HCT116 (cell line): ENCODE data around the gene QPCT. TPM values are rescaled to one million over a fixed set of nuclear protein-coding genes. Genes with fewer than 3 reads are reported as not detected.

Experiments
- ATAC-seq: fragments of 200-7000 bp; cut with Tn5 transposase; 2 replicates; pipeline ENCODE4 v1.9.1; 2020; ENCODE audit warnings: mild to moderate bottlenecking, moderate library complexity
- BruUV-seq: library from RNA; stranded (reverse); fragments of 400-500 nt; replicated peaks from 2 replicates; lab custom pipeline; 2021; lab: Mats Ljungman, UMichigan
- CTCF ChIA-PET: fragments of 300-600 bp; sonication (Branson Sonifier 250); formaldehyde crosslinking; loops from one replicate; lab custom pipeline; 2021; ENCODE audit warnings: antibody characterized with exemption; lab: Charles Lee
- POLR2A ChIA-PET: fragments of 300-600, 350-600 bp; sonication (Branson Sonifier 250); formaldehyde crosslinking; loops from one replicate; lab custom pipeline; 2021; ENCODE audit warnings: antibody characterized with exemption; lab: Charles Lee
- RAD21 ChIA-PET, 2 experiments: fragments of 300-600 bp; sonication (Branson Sonifier 250); formaldehyde crosslinking; loops; one replicate each; lab custom pipeline; 2023; ENCODE audit warnings: low total read pairs in 2 of 2; ENCODE audit not compliant: uncharacterized antibody in 2 of 2, unreplicated experiment in 2 of 2, low non-redundant PET in 1 of 2; lab: Charles Lee
- DNase-seq: peaks from one replicate; pipeline ENCODE4 v3.0.0-alpha.2; 2010; ENCODE audit warnings: low read depth, low spot score
- H2AFZ ChIP-seq: fragments of 200-600 bp; shearing (Covaris generic), sonication (generic); 2 replicates; pipeline ENCODE4 v1.6.1; 2017; ENCODE audit warnings: low read depth, mixed run types, mixed read lengths, antibody characterized with exemption, low read length; ENCODE audit not compliant: poor library complexity, severe bottlenecking
- H3K27ac ChIP-seq: 2 replicates; pipeline ENCODE4 v1.5.1; 2012; ENCODE audit warnings: low read depth, low read length
- H3K27me3 ChIP-seq: fragments of 200-600 bp; sonication (generic); 2 replicates; pipeline ENCODE4 v1.6.1; 2016; ENCODE audit warnings: mixed run types, low read length, mixed read lengths; ENCODE audit not compliant: insufficient read depth
- H3K36me3 ChIP-seq, 2 experiments: fragments of 200-500 bp in 1 of 2; fragments of 200-600 bp in 1 of 2; sonication (Bioruptor generic) in 1 of 2; sonication (generic) in 1 of 2; 2 replicates each; pipeline versions ENCODE4 v1.5.1 to v1.6.1; 2014 to 2016; ENCODE audit warnings: low read length in 2 of 2, inconsistent platforms in 1 of 2, mixed read lengths in 1 of 2, mixed run types in 1 of 2; ENCODE audit not compliant: insufficient read depth in 2 of 2, control insufficient read depth in 1 of 2
- H3K4me1 ChIP-seq, 2 experiments: fragments of 200-600 bp in 1 of 2; sonication (generic) in 1 of 2; 2 replicates each; pipeline versions ENCODE4 v1.5.1 to v1.6.1; 2012 to 2017; ENCODE audit warnings: low read length in 2 of 2, inconsistent platforms in 1 of 2, mild to moderate bottlenecking in 1 of 2, mixed read lengths in 1 of 2, mixed run types in 1 of 2, moderate library complexity in 1 of 2; ENCODE audit not compliant: insufficient read depth in 2 of 2, control insufficient read depth in 1 of 2
- H3K4me2 ChIP-seq: fragments of 200-600 bp; sonication (generic); 2 replicates; pipeline ENCODE4 v1.6.1; 2017; ENCODE audit warnings: mixed run types, low read length, mixed read lengths
- H3K4me3 ChIP-seq, 2 experiments: fragments of 200-600 bp in 1 of 2; sonication (generic) in 1 of 2; replicated peaks in 1 of 2; 2 replicates each; pipeline ENCODE4 v1.5.1; 2011 to 2016; ENCODE audit warnings: low read length in 2 of 2, control low read depth in 1 of 2, low read depth in 1 of 2, mild to moderate bottlenecking in 1 of 2, mixed read lengths in 1 of 2, mixed run types in 1 of 2
- H3K79me2 ChIP-seq: fragments of 200-600 bp; sonication (generic); 2 replicates; pipeline ENCODE4 v1.6.1; 2017; ENCODE audit warnings: mild to moderate bottlenecking, mixed run types, low read length, moderate library complexity, mixed read lengths; ENCODE audit not compliant: insufficient read depth
- H3K9ac ChIP-seq: fragments of 200-600 bp; sonication (generic); 2 replicates; pipeline ENCODE4 v1.6.1; 2016; ENCODE audit warnings: low read length, mixed read lengths
- H3K9me2 ChIP-seq: fragments of 200-600 bp; sonication (generic), shearing (Covaris generic); 2 replicates; pipeline ENCODE4 v1.6.1; 2017; ENCODE audit warnings: mixed run types, mild to moderate bottlenecking, moderate library complexity; ENCODE audit not compliant: insufficient read depth
- H3K9me3 ChIP-seq, 2 experiments: fragments of 200-500 bp in 1 of 2; fragments of 200-600 bp in 1 of 2; sonication (Bioruptor generic) in 1 of 2; sonication (generic) in 1 of 2; 2 replicates each; pipeline ENCODE4 v1.6.1; 2014 to 2017; ENCODE audit warnings: low read length in 2 of 2, mixed read lengths in 2 of 2, inconsistent platforms in 1 of 2, low read depth in 1 of 2, mild to moderate bottlenecking in 1 of 2, mixed run types in 1 of 2, moderate library complexity in 1 of 2; ENCODE audit not compliant: control insufficient read depth in 1 of 2, insufficient read depth in 1 of 2
- H4K20me1 ChIP-seq: fragments of 200-600 bp; sonication (generic), shearing (Covaris generic); 2 replicates; pipeline ENCODE4 v1.6.1; 2017; ENCODE audit warnings: mixed run types, mild to moderate bottlenecking, moderate library complexity; ENCODE audit not compliant: insufficient read depth
- CBX3 ChIP-seq: IDR thresholded peaks from 2 replicates; pipeline ENCODE4 v1.6.1; 2012; ENCODE audit warnings: low read depth
- CEBPB ChIP-seq: IDR thresholded peaks from 2 replicates; pipeline ENCODE4 v1.6.1; 2012; ENCODE audit warnings: low read depth
- CTCF ChIP-seq, 3 experiments: fragments of 200-600 bp in 1 of 3; sonication (generic) in 1 of 3; IDR thresholded peaks in 2 of 3; conservative IDR thresholded peaks in 1 of 3; 2 replicates each; pipeline ENCODE4 v1.5.1; 2012 to 2017; ENCODE audit warnings: low read depth in 2 of 3, low read length in 2 of 3, antibody characterized with exemption in 1 of 3, borderline replicate concordance in 1 of 3, control low read depth in 1 of 3, mild to moderate bottlenecking in 1 of 3, mixed read lengths in 1 of 3, mixed run types in 1 of 3, moderate library complexity in 1 of 3; ENCODE audit not compliant: insufficient read depth in 1 of 3
- EZH2 ChIP-seq: fragments of 200-600 bp; sonication (generic); IDR thresholded peaks from 2 replicates; pipeline ENCODE4 v1.6.1; 2017; ENCODE audit warnings: antibody characterized with exemption, mixed run types
- EZH2phosphoT487 ChIP-seq: fragments of 200-600 bp; IDR thresholded peaks from 2 replicates; pipeline ENCODE4 v1.6.1; 2018; ENCODE audit warnings: antibody characterized with exemption, borderline replicate concordance
- FOSL1 ChIP-seq: IDR thresholded peaks from 2 replicates; pipeline ENCODE4 v1.6.1; 2012; ENCODE audit warnings: low read depth
- JUND ChIP-seq: IDR thresholded peaks from 2 replicates; pipeline ENCODE4 v1.6.1; 2012
- MAX ChIP-seq: IDR thresholded peaks from 2 replicates; pipeline ENCODE4 v1.6.1; 2012
- POLR2AphosphoS5 ChIP-seq: IDR thresholded peaks from 2 replicates; pipeline ENCODE4 v1.6.1; 2011; ENCODE audit warnings: mild to moderate bottlenecking, low read depth, low read length, moderate library complexity
- RAD21 ChIP-seq: IDR thresholded peaks from 2 replicates; pipeline ENCODE4 v1.6.1; 2012; ENCODE audit warnings: low read depth, mild to moderate bottlenecking
- REST ChIP-seq: IDR thresholded peaks from 2 replicates; pipeline ENCODE4 v1.6.1; 2012; ENCODE audit warnings: low read depth
- SIN3A ChIP-seq: IDR thresholded peaks from 2 replicates; pipeline ENCODE4 v1.6.1; 2012; ENCODE audit warnings: low read depth
- SP1 ChIP-seq: IDR thresholded peaks from 2 replicates; pipeline ENCODE4 v1.6.1; 2012; ENCODE audit warnings: low read depth
- SRF ChIP-seq: IDR thresholded peaks from 2 replicates; pipeline ENCODE4 v1.6.1; 2012; ENCODE audit warnings: low read depth
- ZBTB33 ChIP-seq: IDR thresholded peaks from 2 replicates; pipeline ENCODE4 v1.6.1; 2011; ENCODE audit warnings: mild to moderate bottlenecking, low read length, moderate library complexity; ENCODE audit not compliant: insufficient replicate concordance; ENCODE audit errors: extremely low read depth
- ZFX ChIP-seq: fragments of 450-650 bp; IDR thresholded peaks from 2 replicates; pipeline ENCODE4 v1.6.1; 2017
- ZNF274 ChIP-seq: fragments of 200-500 bp; sonication (Bioruptor generic); IDR thresholded peaks from 2 replicates; pipeline ENCODE4 v1.6.1; 2014; ENCODE audit warnings: mild to moderate bottlenecking, low read depth, low read length, inconsistent platforms
- intact Hi-C: fragments of 100-400 bp; cut with micrococcal nuclease; formaldehyde crosslinking; loops from 2 replicates; pipeline ENCODE4 v1.10.0; 2022
- total RNA-seq: library from RNA; stranded (reverse); gene quantifications from one replicate; pipeline ENCODE4 v1.2.1, GENCODE V29; 2021; ENCODE audit not compliant: unreplicated experiment

The QPCT gene
- total RNA-seq, 1 experiment from 2014 or later, result not detected

- intact Hi-C loops, result no loop called here
- no peaks in the 10 kb centered on the region for H3K9me3 ChIP-seq
Measured at GRCh38 chr2:37319754-37320609, 24.4 kb upstream of the QPCT start.

More at GRCh38 chr2:37319754-37320609, 24.4 kb upstream of the QPCT start:
- Histone ChIP-seq H3K4me3 (no peak overlapping the region), H3K4me1 (peaks cover 0 to 13% of the 10 kb centered on the region in 2 experiments; a peak in 2 of 4 replicates), H3K4me2 (no peak overlapping the region), H3K9ac (no peak overlapping the region), H4K20me1 (no peaks in the 10 kb centered on the region), H3K79me2 (peaks cover 10% of the 10 kb centered on the region; the same call in 1 of the 2 replicates), H2AFZ (no peak overlapping the region), H3K9me2 (no peaks in the 10 kb centered on the region), H3K27ac (no peak overlapping the region), H3K27me3 (peaks cover 6% of the 10 kb centered on the region; the same call in 1 of the 2 replicates), H3K36me3 (no peaks in the 10 kb centered on the region)
- BruUV-seq, result no TSS peak
- ATAC-seq (no peak), DNase-seq (no peak)
- ChIA-PET CTCF (interaction anchor here (0.7 kb wide), 1 partner anchor 32 kb away, joined by 3 read pairs; no protein-coding TSS in a partner anchor), POLR2A (interaction anchor here (0.6 to 0.7 kb wide), 3 partner anchors 136 to 1029 kb away, joined by 3 read pairs; no protein-coding TSS in a partner anchor), RAD21 (no interaction called here)
- TF ChIP-seq ZFX, result no peak
- TF ChIP-seq CEBPB, result no peak
- no peak for TF ChIP-seq JUND
- TF ChIP-seq MAX, result no peak
- no peak for TF ChIP-seq REST
- no peak for TF ChIP-seq SRF
- TF ChIP-seq EZH2phosphoT487, result no peak
- TF ChIP-seq SP1, result no peak
- TF ChIP-seq CBX3, result no peak
- no peak for TF ChIP-seq ZNF274
- no peak for TF ChIP-seq CTCF (IDR thresholded peaks at IDR 0.05 in 2 of 3, conservative IDR thresholded peaks at IDR 0.05 in 1 of 3; ENCODE audit: borderline replicate concordance in 1 of 3, insufficient read depth in 1 of 3, low read depth in 2 of 3, low read length in 2 of 3)
- no peak for TF ChIP-seq EZH2
- TF ChIP-seq RAD21, result no peak
- TF ChIP-seq POLR2AphosphoS5, result no peak
- TF ChIP-seq FOSL1, result no peak
- TF ChIP-seq SIN3A, result no peak
- TF ChIP-seq ZBTB33, result no peak
